Colon (tissue), 2 donors: ENCODE data around the gene ESRRA.

ENCODE experiments used
- FAIRE-seq: peaks from 2 replicates; lab custom pipeline; 2012; peaks lifted over from hg19 to GRCh38; lab: Jason Lieb, UNC
- donor health status: control.
- donor health status: control.

Gene ESRRA

DNA sequence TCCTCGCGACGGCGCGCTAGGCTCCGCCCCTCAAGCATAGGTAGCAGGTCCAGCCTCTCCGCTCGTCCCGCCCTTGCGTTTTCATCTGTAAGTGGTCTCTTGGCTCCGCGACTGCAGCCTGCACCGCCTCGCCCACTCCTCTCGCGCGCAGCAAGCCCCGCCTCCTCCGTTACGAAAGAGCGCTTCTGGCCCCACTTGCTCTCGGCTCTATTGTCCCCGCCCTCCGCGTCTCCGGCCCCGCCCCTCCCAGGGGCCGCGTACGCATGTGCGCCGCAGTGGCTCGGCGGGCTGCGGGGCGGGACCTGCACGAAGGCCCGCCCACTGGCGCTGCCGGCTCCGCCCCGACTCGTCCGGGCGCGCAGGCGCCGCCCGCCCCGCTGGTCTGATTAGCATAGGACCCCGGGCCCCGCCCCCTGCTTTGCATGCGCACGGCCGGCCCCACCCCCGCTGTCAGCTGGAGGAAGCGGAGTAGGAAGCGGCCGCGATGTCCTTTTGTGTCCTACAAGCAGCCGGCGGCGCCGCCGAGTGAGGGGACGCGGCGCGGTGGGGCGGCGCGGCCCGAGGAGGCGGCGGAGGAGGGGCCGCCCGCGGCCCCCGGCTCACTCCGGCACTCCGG lies at the start of gene ESRRA:
ESRRA (plus strand) TSS at position 450 of the 616 bp plus-strand sequence. CDS start 1,656 bp downstream, outside the sequence.
- FAIRE-seq = no peak

- FAIRE-seq = no peak
These were observed 49.0 kb upstream of the ESRRA start for GRCh38 chr11:64256300-64256699.

DNA sequence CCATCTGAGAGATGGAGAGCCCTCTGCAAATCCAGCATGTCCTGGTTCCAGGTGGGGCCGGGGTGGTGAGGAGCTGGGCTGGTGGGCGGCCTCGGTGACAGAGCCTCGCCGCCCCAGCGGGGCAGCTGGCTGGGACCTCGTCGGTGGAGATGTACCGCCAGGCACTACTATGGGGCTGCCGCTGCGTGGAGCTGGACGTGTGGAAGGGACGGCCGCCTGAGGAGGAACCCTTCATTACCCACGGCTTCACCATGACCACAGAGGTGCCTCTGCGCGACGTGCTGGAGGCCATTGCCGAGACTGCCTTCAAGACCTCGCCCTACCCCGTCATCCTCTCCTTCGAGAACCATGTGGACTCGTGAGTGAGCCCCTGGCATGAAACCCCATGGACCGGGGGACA lies 47.0 kb upstream of the ESRRA start:
- no peak for FAIRE-seq

- no peak for FAIRE-seq
These were observed 46.3 kb upstream of the ESRRA start for GRCh38 chr11:64258946-64259532.

DNA sequence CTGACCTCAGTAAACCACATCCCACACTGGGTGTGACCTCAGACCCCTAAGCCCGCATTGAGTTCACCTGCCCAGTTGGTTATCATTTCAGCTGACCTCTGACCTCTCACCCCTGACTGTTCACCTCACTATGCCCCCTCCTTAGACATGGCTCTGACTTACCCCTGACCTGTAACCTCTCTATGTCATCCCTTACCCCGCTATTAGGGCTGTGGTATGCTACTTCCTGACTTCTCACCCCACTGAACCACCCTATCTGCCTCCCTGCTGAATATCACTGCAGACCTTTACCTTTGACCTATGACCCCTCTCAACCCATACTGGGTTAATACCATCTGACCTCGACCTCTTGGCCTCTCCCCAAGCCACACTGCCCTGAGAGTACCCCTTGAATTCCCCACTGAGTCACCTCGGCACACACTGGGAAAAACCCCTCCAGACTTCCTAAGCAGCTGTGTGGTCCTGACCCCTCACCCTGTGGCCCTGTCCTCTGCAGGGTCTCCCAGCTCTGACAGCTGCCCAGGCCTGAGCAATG lies 45.7 kb upstream of the ESRRA start:
- FAIRE-seq = no peak

DNA sequence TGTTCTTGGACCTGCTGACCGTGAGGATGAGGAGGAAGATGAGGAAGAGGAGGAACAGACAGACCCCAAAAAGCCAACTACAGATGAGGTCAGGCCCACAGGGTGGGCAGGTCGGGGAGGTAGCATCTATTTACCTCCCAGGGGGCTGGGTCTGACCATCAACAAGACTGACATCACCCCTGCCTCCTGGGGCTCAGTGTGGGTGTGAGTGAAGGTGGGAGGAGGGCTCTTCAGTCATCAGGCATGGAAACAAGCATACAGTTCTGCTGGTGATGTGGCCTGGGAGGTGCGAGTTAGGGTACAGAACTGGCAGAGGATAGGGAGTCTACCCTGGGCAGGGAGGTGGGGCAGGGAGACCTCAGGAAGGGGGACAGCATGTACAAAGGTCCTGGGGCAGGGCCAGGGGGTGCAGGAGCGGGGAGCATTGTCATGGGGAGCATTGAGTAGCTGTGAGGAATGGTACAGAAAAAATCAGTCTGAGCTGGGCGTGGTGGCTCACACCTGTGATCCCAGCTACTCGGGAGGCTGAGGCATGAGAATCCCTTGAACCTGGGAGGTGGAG lies 45.1 kb upstream of the ESRRA start:
- no peak for FAIRE-seq

DNA sequence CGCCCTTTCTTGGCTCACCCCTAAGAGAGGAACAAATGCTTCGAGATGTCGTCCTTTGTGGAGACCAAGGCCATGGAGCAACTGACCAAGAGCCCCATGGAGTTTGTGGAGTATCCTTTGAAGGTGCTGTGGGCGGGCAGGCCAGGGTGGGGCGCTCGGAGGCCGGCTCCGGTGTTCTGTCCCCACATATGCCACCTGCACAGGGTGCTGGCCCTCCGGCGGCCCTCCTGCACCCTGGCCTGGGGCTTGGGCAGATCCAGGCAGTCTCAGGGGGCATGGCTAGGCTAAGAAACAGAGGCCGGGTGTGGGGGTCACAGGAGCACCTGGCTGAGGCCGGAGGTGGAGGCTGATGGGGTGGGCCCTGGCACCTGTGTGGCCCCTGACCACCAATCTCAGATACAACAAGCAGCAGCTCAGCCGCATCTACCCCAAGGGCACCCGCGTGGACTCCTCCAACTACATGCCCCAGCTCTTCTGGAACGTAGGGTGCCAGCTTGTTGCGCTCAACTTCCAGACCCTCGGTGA lies 43.7 kb upstream of the ESRRA start:
- no peak for FAIRE-seq

DNA sequence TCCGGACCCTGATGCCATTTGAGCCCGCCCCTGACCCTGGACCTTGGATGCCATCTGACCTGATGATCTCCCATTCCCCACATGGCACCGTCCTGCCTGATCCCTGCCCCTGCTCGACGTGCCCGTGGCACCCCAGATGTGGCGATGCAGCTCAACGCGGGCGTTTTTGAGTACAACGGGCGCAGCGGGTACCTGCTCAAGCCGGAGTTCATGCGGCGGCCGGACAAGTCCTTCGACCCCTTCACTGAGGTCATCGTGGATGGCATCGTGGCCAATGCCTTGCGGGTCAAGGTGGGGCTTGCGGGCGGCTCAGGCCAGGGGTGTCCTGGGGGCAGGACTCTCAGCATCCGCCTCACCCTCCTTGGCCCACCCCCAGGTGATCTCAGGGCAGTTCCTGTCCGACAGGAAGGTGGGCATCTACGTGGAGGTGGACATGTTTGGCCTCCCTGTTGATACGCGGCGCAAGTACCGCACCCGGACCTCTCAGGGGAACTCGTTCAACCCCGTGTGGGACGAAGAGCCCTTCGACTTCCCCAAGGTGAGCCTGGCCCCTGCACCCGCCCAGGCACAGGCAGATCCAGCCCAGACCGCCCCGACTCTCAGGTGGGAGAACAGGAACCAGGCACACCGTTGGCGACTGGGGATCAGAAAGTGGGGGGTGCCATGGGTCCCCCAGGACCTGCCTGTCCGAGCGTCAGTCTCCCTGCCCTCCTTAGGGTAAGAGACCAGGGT lies 42.9 kb upstream of the ESRRA start:
- FAIRE-seq = no peak

DNA sequence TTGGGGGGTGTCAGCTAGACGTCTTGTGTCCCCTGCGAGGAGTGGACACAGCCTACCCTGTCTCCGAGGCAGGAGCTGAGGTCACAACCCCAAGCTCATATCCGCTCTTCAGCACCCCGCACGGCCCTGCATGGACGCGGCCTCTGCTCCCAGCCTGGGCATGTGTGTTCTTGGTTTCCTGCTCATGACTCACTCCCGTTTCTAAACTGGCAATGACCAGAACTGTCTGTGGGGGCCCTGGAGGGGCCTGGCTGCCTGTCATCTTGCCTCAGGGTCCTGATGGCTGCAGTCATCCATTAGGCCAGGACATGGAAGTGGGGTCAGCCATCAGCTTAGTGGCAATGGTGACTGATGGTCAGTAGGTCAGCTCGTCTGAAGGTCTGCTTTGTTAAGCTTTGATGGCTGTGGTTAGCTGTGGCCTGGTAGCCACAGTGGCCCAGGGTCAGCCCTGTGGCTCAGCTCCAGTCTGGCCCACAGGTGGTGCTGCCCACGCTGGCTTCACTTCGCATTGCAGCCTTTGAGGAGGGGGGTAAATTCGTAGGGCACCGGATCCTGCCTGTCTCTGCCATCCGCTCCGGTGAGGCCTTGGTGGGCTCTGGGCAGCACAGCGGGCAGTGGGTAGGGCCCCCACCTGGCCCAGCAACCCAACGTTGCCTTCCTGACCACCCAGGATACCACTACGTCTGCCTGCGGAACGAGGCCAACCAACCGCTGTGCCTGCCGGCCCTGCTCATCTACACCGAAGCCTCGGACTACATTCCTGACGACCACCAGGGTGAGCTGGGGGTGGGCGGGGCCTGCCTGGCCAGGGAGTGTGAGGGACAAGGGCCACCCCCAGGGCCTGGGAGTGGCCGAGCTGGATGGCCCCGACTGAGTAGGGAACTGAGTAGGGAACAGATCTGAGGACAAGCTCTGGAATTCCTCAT lies 42.0 kb upstream of the ESRRA start:
- no peak for FAIRE-seq

- FAIRE-seq = no peak
These were observed 41.4 kb upstream of the ESRRA start for GRCh38 chr11:64263947-64264317.

GRCh38 chr11:64264371-64264852 lies 40.9 kb upstream of the ESRRA start:
- FAIRE-seq = no peak

GRCh38 chr11:64265176-64266160 lies 39.9 kb upstream of the ESRRA start:
- no peak for FAIRE-seq

DNA sequence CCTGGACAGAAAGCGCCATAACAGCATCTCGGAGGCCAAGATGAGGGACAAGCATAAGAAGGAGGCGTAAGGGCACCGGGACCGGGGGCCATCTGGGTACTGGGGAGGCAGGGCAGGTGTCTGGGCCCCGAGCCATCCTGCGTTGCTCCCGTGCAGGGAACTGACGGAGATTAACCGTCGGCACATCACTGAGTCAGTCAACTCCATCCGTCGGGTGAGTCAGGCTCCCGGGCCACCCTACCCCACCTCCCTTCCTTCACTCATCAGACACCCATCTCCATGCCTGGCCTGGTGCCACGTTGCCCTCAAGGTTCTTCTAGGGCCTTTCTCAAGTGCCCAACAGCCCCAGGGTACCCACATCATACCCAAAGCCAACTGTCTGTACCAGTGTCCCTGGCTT lies 39.0 kb upstream of the ESRRA start:
- no peak for FAIRE-seq

- no peak for FAIRE-seq
These were observed 37.9 kb upstream of the ESRRA start for GRCh38 chr11:64267207-64267945.

GRCh38 chr11:64268025-64268892 lies 37.1 kb upstream of the ESRRA start:
- FAIRE-seq = no peak

DNA sequence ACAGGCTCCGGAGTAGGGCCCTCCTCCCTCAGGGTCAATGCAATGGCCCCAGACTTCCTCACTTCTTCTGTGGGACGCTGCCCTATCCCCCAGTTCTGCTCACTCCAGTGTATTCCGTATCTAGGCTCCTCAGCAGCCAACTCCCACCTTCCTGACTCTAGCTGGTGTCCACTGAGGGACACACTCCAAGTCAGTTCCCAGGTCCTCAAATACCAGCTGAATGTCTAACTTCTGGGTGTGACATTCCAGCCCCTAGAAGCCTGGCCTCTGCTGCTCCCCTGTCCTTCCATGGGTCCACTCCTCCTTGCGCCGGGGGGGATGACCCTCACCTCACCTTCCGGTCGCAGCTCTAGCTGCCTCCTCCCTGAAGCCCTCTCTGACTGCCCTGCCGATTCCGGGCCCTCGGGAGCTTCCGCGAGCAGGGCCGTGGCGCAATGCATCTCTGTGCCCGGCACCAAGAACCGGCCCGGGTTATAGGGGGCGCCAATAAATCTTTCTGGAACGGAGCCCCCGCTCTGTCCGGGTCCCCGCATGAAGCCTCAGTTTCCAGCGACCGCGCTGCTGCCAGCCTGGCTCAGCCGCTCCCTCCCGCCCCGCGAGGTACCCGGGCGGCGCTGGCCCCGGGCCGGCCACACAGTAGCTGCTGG lies 36.3 kb upstream of the ESRRA start:
- FAIRE-seq = no peak

DNA sequence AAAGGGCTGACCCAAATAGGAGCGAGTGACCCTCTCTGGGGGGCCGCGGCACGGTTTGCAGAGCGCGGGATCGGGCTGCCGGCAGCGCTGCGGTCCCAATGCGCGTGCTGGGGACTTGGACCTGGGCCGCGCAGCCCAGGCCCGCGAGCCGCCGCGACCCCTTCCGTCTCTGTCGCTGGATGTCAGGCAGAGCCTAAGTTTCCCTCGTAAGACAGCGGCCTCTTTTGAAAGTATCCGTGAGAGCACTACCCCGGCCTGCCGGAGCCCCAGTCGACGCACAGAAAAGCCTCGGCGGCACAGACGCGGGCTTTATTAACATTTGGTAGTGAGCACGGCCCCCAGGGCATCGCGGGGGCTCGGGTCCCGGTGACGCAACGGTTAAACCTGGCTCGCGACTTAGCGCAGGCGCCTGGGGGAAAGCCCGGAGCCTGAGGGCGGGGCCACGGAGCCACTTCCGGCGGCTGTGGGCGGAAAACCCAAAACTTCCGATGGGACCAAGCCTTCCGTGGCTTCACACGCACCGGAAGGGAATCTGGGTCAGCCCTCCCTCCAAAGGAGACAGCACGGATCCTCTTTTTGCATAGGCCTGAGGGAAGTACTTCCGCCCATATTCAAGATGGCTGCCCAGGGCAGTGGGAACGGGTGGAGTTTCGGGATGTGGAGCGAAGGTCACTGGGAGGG lies 35.6 kb upstream of the ESRRA start:
- FAIRE-seq = no peak
